Hematopoietic multipotent progenitor cell treated with erythropoietin and hydrocortisone succinate and interleukin-3 and kit ligand, for 15 days (in vitro differentiated cells): ENCODE results near the gene ADAM11.

Source experiments
- DNase-seq: peaks from one replicate; pipeline ENCODE4 v3.0.0-alpha.2; 2015; ENCODE audit warnings: low spot score

ADAM11 gene

DNA sequence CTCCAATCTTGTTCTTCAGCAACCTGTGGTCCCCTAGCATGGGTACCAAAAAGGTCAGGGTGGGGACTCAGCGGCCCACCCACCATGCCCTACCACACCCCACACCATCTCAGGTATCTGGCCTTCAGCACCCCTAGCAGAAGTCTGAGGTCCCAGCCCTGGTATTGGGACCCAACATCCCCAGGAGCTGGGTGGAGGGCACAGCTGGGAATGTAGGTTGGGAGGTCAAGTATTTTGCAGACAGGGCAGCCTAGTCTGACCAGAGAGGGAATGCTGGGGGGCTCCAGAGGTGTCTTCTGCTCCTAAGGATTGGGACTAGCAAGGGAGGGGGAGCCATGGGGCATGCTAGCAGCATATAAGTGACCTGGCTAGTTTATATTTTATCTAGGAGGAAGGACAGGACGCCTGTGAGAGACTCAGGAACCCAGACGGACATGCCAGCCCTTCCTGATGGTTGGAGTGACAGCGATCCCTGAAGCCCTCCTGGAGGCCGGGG is 822 bp upstream of the ADAM11 start:
- DNase-seq: no peak

DNA sequence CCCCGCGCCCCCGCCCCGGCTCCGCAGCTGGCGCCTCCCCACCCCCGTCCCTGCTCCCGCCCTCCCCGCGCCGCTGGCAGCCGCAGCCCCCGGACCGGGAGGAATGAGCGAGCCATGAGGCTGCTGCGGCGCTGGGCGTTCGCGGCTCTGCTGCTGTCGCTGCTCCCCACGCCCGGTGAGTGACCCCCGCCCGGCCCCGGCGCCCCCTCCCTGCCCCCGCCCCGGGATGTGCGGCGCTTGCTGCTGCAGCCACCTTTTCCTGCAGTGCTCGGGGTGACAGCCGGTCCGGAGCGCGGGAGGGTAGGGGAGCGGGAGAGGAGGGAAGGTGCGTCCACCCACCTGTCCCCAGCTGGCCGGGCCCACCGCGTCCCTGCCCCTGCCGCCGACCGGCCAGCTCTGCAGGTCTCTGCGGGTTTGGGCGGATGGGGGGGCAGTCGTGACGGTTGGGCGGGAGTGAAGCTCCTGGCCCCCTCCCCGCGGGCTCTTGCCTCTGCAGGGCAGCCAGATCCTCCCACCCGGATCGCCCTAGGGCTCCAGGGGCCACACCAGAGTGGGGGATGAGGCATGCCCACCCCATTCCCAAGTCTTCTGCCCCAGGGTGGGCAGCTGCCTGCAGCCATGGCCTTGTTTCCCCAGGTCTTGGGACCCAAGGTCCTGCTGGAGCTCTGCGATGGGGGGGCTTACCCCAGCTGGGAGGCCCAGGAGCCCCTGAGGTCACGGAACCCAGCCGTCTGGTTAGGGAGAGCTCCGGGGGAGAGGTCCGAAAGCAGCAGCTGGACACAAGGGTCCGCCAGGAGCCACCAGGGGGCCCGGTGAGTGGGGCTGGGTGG is 513 bp downstream of the ADAM11 start:
- DNase-seq: no peak

- no peak for DNase-seq
Observed at GRCh38 chr17:44759916-44760243, 1.1 kb downstream of the ADAM11 start.

GRCh38 chr17:44760474-44761308 is 1.9 kb downstream of the ADAM11 start:
- DNase-seq: no peak

DNA sequence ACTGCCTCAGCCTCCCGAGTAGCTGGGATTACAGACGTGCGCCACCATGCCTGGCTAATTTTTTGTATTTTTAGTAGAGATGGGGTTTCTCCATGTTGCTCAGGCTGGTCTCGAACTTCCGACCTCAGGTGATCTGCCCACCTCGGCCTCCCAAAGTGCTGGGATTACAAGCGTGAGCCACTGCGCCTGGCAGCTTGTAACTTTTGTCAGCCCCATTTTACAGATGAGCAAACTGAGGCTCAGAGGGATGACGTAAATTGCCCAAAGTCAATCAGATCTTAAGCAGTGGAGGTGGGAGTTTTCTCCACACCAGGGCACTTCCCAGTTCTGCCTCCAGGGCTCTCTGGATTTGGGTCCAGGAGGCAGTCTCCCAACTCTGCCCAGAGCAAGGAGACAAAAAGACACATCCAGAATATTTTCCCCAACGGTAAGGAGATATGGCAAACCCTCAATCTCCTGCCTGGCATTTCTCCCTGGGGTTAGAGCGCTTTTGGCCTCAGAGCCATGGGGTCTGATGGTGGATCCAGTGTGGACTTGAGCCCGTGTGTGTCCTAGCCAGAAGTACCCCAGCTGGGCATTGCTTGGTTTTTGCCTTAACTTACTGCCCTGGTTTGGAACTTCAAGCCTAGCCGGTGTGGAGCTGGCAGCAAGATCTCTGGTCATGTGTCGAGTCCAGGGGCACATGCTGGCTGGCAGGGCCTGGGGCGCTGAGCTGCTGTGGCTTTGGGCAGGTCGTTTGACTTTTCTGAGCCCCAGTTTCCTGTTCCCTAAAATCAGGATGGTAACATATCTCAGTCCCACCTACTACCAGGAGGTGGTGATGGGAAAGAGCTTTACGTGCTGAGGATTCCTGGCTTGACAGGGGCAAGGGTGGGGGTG is 3.4 kb downstream of the ADAM11 start:
- no peak for DNase-seq

DNA sequence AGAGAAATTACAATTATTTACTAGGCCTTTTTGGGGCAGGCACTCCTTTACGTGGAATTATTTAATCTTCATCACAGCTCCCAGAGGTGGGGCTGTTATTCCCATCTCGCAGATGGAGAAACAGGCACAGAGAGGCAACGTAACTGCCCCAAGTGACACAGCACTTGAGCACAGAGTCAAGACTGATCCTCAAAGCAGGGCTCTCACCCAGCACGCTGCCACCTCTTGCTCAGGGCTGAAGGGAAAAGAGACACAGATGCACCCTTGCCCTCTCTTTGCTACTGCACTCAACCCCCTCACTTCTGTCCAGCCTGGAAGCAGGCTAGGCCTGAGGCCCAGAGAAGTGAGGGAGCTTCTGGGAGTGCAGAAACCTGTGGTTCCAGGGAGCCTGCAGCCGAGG is 4.4 kb downstream of the ADAM11 start:
- DNase-seq: no peak

GRCh38 chr17:44765965-44766364 is 7.2 kb downstream of the ADAM11 start:
- DNase-seq: no peak

- no peak for DNase-seq
Observed at GRCh38 chr17:44766409-44767038, 7.7 kb downstream of the ADAM11 start.

GRCh38 chr17:44767493-44767892 is 8.7 kb downstream of the ADAM11 start:
- DNase-seq: no peak

GRCh38 chr17:44768505-44769142 is 9.8 kb downstream of the ADAM11 start:
- no peak for DNase-seq

DNA sequence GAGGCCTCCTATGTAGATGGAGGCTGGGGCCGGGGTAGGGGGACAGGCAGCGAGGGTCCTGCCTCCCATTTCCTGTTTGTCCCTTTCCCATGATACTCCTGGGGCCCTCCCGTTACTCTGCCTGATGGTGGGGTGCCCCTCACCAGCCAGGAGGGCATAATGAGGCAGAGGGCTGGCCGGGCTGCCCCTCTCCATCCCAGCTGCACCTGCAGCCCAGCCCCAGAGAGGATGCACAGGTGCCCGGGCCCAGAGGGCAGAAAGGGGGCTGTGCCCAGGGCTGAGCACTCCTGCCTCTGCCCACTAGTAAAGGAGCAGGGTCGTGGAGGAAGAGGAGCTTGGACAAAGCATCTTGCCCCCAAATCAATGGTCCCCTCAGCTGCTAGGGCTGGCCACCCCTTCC is 10.4 kb downstream of the ADAM11 start:
- no peak for DNase-seq

DNA sequence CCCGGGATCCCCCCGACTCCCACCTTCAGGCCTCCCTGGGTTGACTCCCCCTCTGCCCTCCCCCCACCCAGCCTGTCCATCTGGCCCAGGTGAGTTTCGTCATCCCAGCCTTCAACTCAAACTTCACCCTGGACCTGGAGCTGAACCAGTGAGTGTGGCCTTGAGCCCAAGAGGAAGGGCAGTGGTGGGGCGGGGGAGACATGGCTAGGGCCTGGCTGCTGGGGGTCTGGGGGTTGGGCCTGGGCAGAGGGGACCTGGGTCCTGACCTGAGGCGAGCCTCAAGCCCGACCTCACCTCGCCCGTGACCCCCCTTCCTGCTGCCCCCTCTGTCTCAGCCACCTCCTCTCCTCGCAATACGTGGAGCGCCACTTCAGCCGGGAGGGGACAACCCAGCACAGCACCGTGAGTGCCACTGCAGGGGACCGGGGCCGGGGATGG is 10.9 kb downstream of the ADAM11 start:
- no peak for DNase-seq

- no peak for DNase-seq
Observed at GRCh38 chr17:44770166-44770925, 11.6 kb downstream of the ADAM11 start.

DNA sequence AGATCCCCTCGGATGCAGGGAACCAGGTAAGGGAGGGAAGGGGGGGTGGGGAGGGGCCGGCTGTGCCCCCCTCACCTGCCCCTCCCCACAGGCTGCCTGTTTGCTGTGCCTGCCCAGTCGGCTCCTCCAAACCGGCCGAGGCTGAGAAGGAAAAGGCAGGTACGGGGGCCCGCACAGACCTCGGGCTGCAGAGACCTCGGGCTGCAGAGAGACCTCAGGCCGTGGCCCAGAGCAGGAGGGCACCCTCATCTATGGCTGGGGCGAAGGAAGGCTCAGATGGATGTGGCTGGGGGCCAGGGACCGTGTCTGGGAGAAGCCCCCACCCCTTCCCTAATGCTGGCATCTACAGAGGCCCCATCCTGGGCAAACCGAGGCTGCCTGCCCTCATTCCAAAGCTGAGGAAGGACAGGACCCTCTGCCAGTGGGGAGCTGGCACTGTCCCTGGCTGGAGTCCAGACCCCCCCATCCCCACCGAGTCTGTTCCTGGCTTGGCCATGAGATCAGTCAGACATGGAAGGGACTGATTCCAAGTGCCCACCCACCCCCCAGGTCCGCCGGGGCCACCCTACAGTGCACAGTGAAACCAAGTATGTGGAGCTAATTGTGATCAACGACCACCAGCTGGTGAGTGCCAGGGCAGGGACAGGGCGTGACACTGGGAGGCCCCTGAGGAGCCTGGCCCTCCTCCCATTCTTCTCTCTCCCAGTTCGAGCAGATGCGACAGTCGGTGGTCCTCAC is 13.7 kb downstream of the ADAM11 start:
- no peak for DNase-seq

- DNase-seq: no peak
Observed at GRCh38 chr17:44773140-44773539, 14.4 kb downstream of the ADAM11 start.

GRCh38 chr17:44774271-44775135 is 15.7 kb downstream of the ADAM11 start:
- DNase-seq: peak; percentile 76

GRCh38 chr17:44775136-44775837 is 16.5 kb downstream of the ADAM11 start:
- peak; percentile 87 for DNase-seq
